ENCODE results near the gene ZNF678. TPM values are rescaled to one million over a fixed set of nuclear protein-coding genes. Genes with fewer than 3 reads are reported as not detected.

The ZNF678 gene
- total and polyA plus RNA-seq, 8 donors = 0.65 to 34.1 (median 4.7) TPM

GRCh38 chr1:227560393-227561173 is 2.8 kb upstream of the ZNF678 start:
- 28 to 42% (median 36%) methylated on average over 24 to 57 of the region's 57 CpGs for WGBS, 5 donors
- Histone ChIP-seq H3K4me3 (peak overlapping the region; percentile 13 to 26 (median 16)), H3K9me3 (peaks cover 0 to 29% (median 11%) of the 10 kb centered on the region in 4 donors), H3K27ac (no peak overlapping the region), H3K27me3 (peaks cover 0 to 46% (median 31%) of the 10 kb centered on the region in 3 donors), H3K4me1 (peaks cover 7 to 21% (median 14%) of the 10 kb centered on the region in 4 donors), H3K36me3 (no peaks in the 10 kb centered on the region)
- intact Hi-C loops (cut with DNase I; ENCODE audit: low total_unique reads) = no loop called here
- TF ChIP-seq POLR2AphosphoS5 (IDR thresholded peaks at IDR 0.05) = no peak
- no peak for TF ChIP-seq CTCF (IDR thresholded peaks at IDR 0.05)
- TF ChIP-seq EP300 (IDR thresholded peaks at IDR 0.05) = no peak
- TF ChIP-seq POLR2A (IDR thresholded peaks at IDR 0.05) = no peak
- peak in 1 of 2 donors; percentile 72 for DNase-seq

GRCh38 chr1:227561241-227561907 is 2.0 kb upstream of the ZNF678 start:
- Histone ChIP-seq H3K27ac (no peak overlapping the region), H3K9me3 (peaks cover 0 to 29% (median 11%) of the 10 kb centered on the region in 4 donors), H3K27me3 (peaks cover 0 to 46% (median 31%) of the 10 kb centered on the region in 3 donors), H3K36me3 (no peaks in the 10 kb centered on the region), H3K4me3 (peak overlapping the region in 2 of 4 donors; percentile 18 to 26), H3K4me1 (peaks cover 7 to 22% (median 14%) of the 10 kb centered on the region in 4 donors)
- DNase-seq = peak in 1 of 2 donors; percentile 62
- intact Hi-C loops (cut with DNase I; ENCODE audit: low total_unique reads) = no loop called here
- TF ChIP-seq POLR2A (IDR thresholded peaks at IDR 0.05) (no peak), POLR2AphosphoS5 (IDR thresholded peaks at IDR 0.05) (no peak), EP300 (IDR thresholded peaks at IDR 0.05) (no peak), CTCF (IDR thresholded peaks at IDR 0.05) (no peak)
- WGBS, 5 donors = 46 to 61% (median 54%) methylated on average over 26 to 43 of the region's 43 CpGs

- DNase-seq = no peak
- TF ChIP-seq POLR2AphosphoS5 (IDR thresholded peaks at IDR 0.05) (no peak), EP300 (IDR thresholded peaks at IDR 0.05) (no peak), CTCF (IDR thresholded peaks at IDR 0.05) (no peak)
- Histone ChIP-seq H3K27ac (no peak overlapping the region), H3K4me1 (peaks cover 7 to 22% (median 14%) of the 10 kb centered on the region in 4 donors), H3K4me3 (no peak overlapping the region), H3K9me3 (peaks cover 0 to 29% (median 11%) of the 10 kb centered on the region in 4 donors), H3K27me3 (peaks cover 0 to 46% (median 31%) of the 10 kb centered on the region in 3 donors), H3K36me3 (no peaks in the 10 kb centered on the region)
- 82 to 95% (median 88%) methylated on average over 6 of the region's 6 CpGs for WGBS, 5 donors
- intact Hi-C loops (cut with DNase I; ENCODE audit: low total_unique reads) = no loop called here
Measured at GRCh38 chr1:227562037-227562436, 1.3 kb upstream of the ZNF678 start.

- DNase-seq = no peak
- intact Hi-C loops (cut with DNase I; ENCODE audit: low total_unique reads) = no loop called here
- WGBS, 5 donors = 85 to 96% (median 93%) methylated on average over 10 of the region's 10 CpGs
- TF ChIP-seq POLR2A (IDR thresholded peaks at IDR 0.05) = no peak
- TF ChIP-seq CTCF (IDR thresholded peaks at IDR 0.05) = no peak
- TF ChIP-seq EP300 (IDR thresholded peaks at IDR 0.05) = no peak
- TF ChIP-seq POLR2AphosphoS5 (IDR thresholded peaks at IDR 0.05) = no peak
- peaks cover 0 to 29% (median 11%) of the 10 kb centered on the region in 4 donors for H3K9me3 ChIP-seq
- peaks cover 7 to 22% (median 14%) of the 10 kb centered on the region in 4 donors for H3K4me1 ChIP-seq
- peak overlapping the region; percentile 58 to 74 (median 63) for H3K4me3 ChIP-seq
- peak overlapping the region in 4 of 5 donors; percentile 89 to 91 (median 90) for H3K27ac ChIP-seq
- H3K36me3 ChIP-seq = no peaks in the 10 kb centered on the region
- H3K27me3 ChIP-seq = peaks cover 0 to 43% (median 31%) of the 10 kb centered on the region in 3 donors
Measured at GRCh38 chr1:227562933-227563323, 428 bp upstream of the ZNF678 start.
